DMS153 treated with DMSO at 0.1 percent for 48 hours (cell line): ENCODE data around the gene DPP4.
A peak's percentile ranks its signal among the peaks of the same experiment; 100 is the strongest.

Experiments
- DNase-seq: peaks from one replicate; lab custom pipeline; 2025; ENCODE audit not compliant: unreplicated experiment; lab: John Stamatoyannopoulos, UW

DPP4 gene

GRCh38 chr2:162085090-162085891 lies 11.3 kb upstream of the DPP4 start:
- no peak for DNase-seq

GRCh38 chr2:162084536-162084935 lies 10.5 kb upstream of the DPP4 start:
- DNase-seq = no peak

GRCh38 chr2:162082681-162083080 lies 8.7 kb upstream of the DPP4 start:
- no peak for DNase-seq

GRCh38 chr2:162082036-162082435 lies 8.0 kb upstream of the DPP4 start:
- DNase-seq = no peak

- no peak for DNase-seq
These were observed 5.5 kb upstream of the DPP4 start for GRCh38 chr2:162079514-162079913.

GRCh38 chr2:162075689-162076132 lies 1.7 kb upstream of the DPP4 start:
- no peak for DNase-seq

- no peak for DNase-seq
These were observed 1.1 kb upstream of the DPP4 start for GRCh38 chr2:162074928-162075688.

- DNase-seq = no peak
These were observed 549 bp upstream of the DPP4 start for GRCh38 chr2:162074632-162074895.

GRCh38 chr2:162072976-162073887 lies 783 bp downstream of the DPP4 start:
- DNase-seq = no peak

- no peak for DNase-seq
These were observed 1.8 kb downstream of the DPP4 start for GRCh38 chr2:162072181-162072702.

- DNase-seq = no peak
These were observed 3.0 kb downstream of the DPP4 start for GRCh38 chr2:162071001-162071400.

- DNase-seq = no peak
These were observed 3.6 kb downstream of the DPP4 start for GRCh38 chr2:162070228-162070936.

- DNase-seq = no peak
These were observed 4.6 kb downstream of the DPP4 start for GRCh38 chr2:162069267-162069903.

GRCh38 chr2:162067596-162067995 lies 6.4 kb downstream of the DPP4 start:
- DNase-seq = no peak

GRCh38 chr2:162065767-162066166 lies 8.2 kb downstream of the DPP4 start:
- peak; percentile 88 for DNase-seq

GRCh38 chr2:162063899-162064298 lies 10.1 kb downstream of the DPP4 start:
- DNase-seq = no peak

- no peak for DNase-seq
These were observed 10.7 kb downstream of the DPP4 start for GRCh38 chr2:162063281-162063680.

- no peak for DNase-seq
These were observed 11.5 kb downstream of the DPP4 start for GRCh38 chr2:162062559-162062958.

- DNase-seq = no peak
These were observed 13.0 kb downstream of the DPP4 start for GRCh38 chr2:162061021-162061420.

GRCh38 chr2:162060532-162060931 lies 13.5 kb downstream of the DPP4 start:
- DNase-seq = no peak
